HEK293 (cell line): ENCODE data around the gene ACSL3.

Source experiments
- GLI2 ChIP-seq: fragments of 450-650 bp; formaldehyde crosslinking; IDR thresholded peaks from 2 replicates; pipeline ENCODE4; 2017; ENCODE audit warnings: missing biosample characterization, missing genetic modification characterization, low read depth, borderline replicate concordance
- KLF10 ChIP-seq: fragments of 450-650 bp; IDR thresholded peaks from 2 replicates; pipeline ENCODE4 v1.5.1; 2018; ENCODE audit warnings: missing biosample characterization, mild to moderate bottlenecking, missing genetic modification characterization
- PRDM10 ChIP-seq: fragments of 450-650 bp; formaldehyde crosslinking; IDR thresholded peaks from 2 replicates; pipeline ENCODE4 v1.5.1; 2016; ENCODE audit warnings: missing biosample characterization, missing genetic modification characterization
- REST ChIP-seq: fragments of 450-650 bp; formaldehyde crosslinking; IDR thresholded peaks from 2 replicates; pipeline ENCODE4 v1.5.1; 2016; ENCODE audit warnings: missing biosample characterization, missing genetic modification characterization
- WT1 ChIP-seq: fragments of 450-650 bp; formaldehyde crosslinking; IDR thresholded peaks from 2 replicates; pipeline ENCODE4 v1.5.1; 2016; ENCODE audit warnings: missing biosample characterization, missing genetic modification characterization
- ZNF121 ChIP-seq: fragments of 450-650 bp; formaldehyde crosslinking; IDR thresholded peaks from 2 replicates; pipeline ENCODE4 v1.5.1; 2016; ENCODE audit warnings: missing biosample characterization, missing genetic modification characterization
- ZNF18 ChIP-seq: fragments of 450-650 bp; formaldehyde crosslinking; IDR thresholded peaks from 2 replicates; pipeline ENCODE4 v1.5.1; 2016; ENCODE audit warnings: missing biosample characterization, missing genetic modification characterization
- ZNF19 ChIP-seq: fragments of 450-650 bp; formaldehyde crosslinking; IDR thresholded peaks from 2 replicates; pipeline ENCODE4; 2016; ENCODE audit warnings: missing biosample characterization, missing genetic modification characterization, low read depth
- ZNF23 ChIP-seq: fragments of 450-650 bp; formaldehyde crosslinking; IDR thresholded peaks from 2 replicates; pipeline ENCODE4 v1.5.1; 2016; ENCODE audit warnings: missing biosample characterization, missing genetic modification characterization, borderline replicate concordance
- ZNF266 ChIP-seq: fragments of 450-650 bp; formaldehyde crosslinking; IDR thresholded peaks from 2 replicates; pipeline ENCODE4 v1.5.1; 2016; ENCODE audit warnings: missing biosample characterization, missing genetic modification characterization, low read depth
- ZNF280D ChIP-seq: fragments of 450-650 bp; formaldehyde crosslinking; IDR thresholded peaks from 2 replicates; pipeline ENCODE4 v1.5.1; 2016; ENCODE audit warnings: missing biosample characterization, missing genetic modification characterization
- ZNF324 ChIP-seq: fragments of 450-650 bp; formaldehyde crosslinking; IDR thresholded peaks from 2 replicates; pipeline ENCODE4 v1.5.1; 2016; ENCODE audit warnings: missing biosample characterization, missing genetic modification characterization
- ZNF423 ChIP-seq: fragments of 450-650 bp; formaldehyde crosslinking; IDR thresholded peaks from 2 replicates; pipeline ENCODE4 v1.5.1; 2016; ENCODE audit warnings: missing biosample characterization, missing genetic modification characterization
- ZNF433 ChIP-seq: fragments of 450-650 bp; formaldehyde crosslinking; IDR thresholded peaks from 2 replicates; pipeline ENCODE4 v1.5.1; 2016; ENCODE audit warnings: missing biosample characterization, missing genetic modification characterization, low read depth
- ZNF514 ChIP-seq: fragments of 450-650 bp; formaldehyde crosslinking; IDR thresholded peaks from 2 replicates; pipeline ENCODE4 v1.5.1; 2016; ENCODE audit warnings: missing biosample characterization, missing genetic modification characterization
- ZNF518A ChIP-seq: fragments of 450-650 bp; formaldehyde crosslinking; conservative IDR thresholded peaks from 2 replicates; pipeline ENCODE4 v1.5.1; 2016; ENCODE audit warnings: low read depth, missing biosample characterization, missing genetic modification characterization
- ZNF585B ChIP-seq: fragments of 450-650 bp; formaldehyde crosslinking; IDR thresholded peaks from 2 replicates; pipeline ENCODE4 v1.5.1; 2016; ENCODE audit warnings: missing biosample characterization, missing genetic modification characterization
- ZNF664 ChIP-seq: fragments of 450-650 bp; formaldehyde crosslinking; IDR thresholded peaks from 2 replicates; pipeline ENCODE4 v1.5.1; 2016; ENCODE audit warnings: missing biosample characterization, missing genetic modification characterization
- ZNF768 ChIP-seq: fragments of 450-650 bp; formaldehyde crosslinking; IDR thresholded peaks from 2 replicates; pipeline ENCODE4 v1.5.1; 2018; ENCODE audit warnings: missing biosample characterization, mild to moderate bottlenecking, missing genetic modification characterization
- ZNF792 ChIP-seq: fragments of 450-650 bp; formaldehyde crosslinking; IDR thresholded peaks from 2 replicates; pipeline ENCODE4 v1.5.1; 2016; ENCODE audit warnings: missing biosample characterization, missing genetic modification characterization

The ACSL3 gene

GRCh38 chr2:222854773-222855700 is 5.8 kb upstream of the ACSL3 start (continued):
- TF ChIP-seq ZNF518A, result peak; percentile 81
- no peak for TF ChIP-seq ZNF280D
- peak; percentile 39; the same call in 1 of the 2 replicates for TF ChIP-seq REST
- no peak for TF ChIP-seq WT1 (tag by site-specific recombination)
- TF ChIP-seq KLF10 (tag by site-specific recombination), result no peak
- peak; percentile 32; the same call in 1 of the 2 replicates for TF ChIP-seq ZNF121
- TF ChIP-seq ZNF19 (tag by site-specific recombination), result no peak
- TF ChIP-seq ZNF23, result no peak
- TF ChIP-seq ZNF514, result no peak
- TF ChIP-seq ZNF266 (tag by site-specific recombination), result no peak
- TF ChIP-seq ZNF18 (tag by site-specific recombination), result no peak
- no peak for TF ChIP-seq ZNF433 (tag by site-specific recombination)
- no peak for TF ChIP-seq ZNF792
- no peak for TF ChIP-seq ZNF768
- no peak for TF ChIP-seq ZNF324
- TF ChIP-seq ZNF664 (tag by site-specific recombination), result peak; percentile 39; the same call in 1 of the 2 replicates
- TF ChIP-seq ZNF423 (tag by site-specific recombination), result no peak
- TF ChIP-seq ZNF585B (tag by site-specific recombination), result no peak
- TF ChIP-seq PRDM10 (tag by site-specific recombination), result no peak
- TF ChIP-seq GLI2, result no peak
